A549 treated with GW870086 at 1 μM for 4 hours (cell line): ENCODE measurements around the gene PLXDC2. TPM values are rescaled to one million over a fixed set of nuclear protein-coding genes. Genes with fewer than 3 reads are reported as not detected.

Experiments used
- total RNA-seq: library from RNA; stranded (reverse); fragments of 200-300 nt; extraction: Qiagen RNA extraction; gene quantifications from 5 replicates; pipeline ENCODE4 v1.2.3, GENCODE V29; 2022; ENCODE audit warnings: low read depth

The PLXDC2 gene
- 0.02 to 0.06 TPM (median 0.03 TPM) in 3 of 5 replicates, not detected in the others for total RNA-seq

GRCh38 chr10:19816411-19817230 is at the start of gene PLXDC2:
PLXDC2 (plus strand) TSS chr10:19816432.

